ENCODE results near the gene TAOK3.
"Not testable (repeated sequence)": the region's sequence is repeated elsewhere in the genome, so short reads cannot be mapped to it uniquely, and the experiment has no call there.

The TAOK3 gene

GRCh38 chr12:118371321-118372282, 1.1 kb downstream of the TAOK3 start:
- DNase-seq: no peak

GRCh38 chr12:118370601-118371000, 2.1 kb downstream of the TAOK3 start:
- no peak for DNase-seq

- peak; percentile 37 for DNase-seq
Measured at GRCh38 chr12:118368821-118369220, 3.9 kb downstream of the TAOK3 start.

GRCh38 chr12:118361889-118362288, 10.8 kb downstream of the TAOK3 start:
- DNase-seq: peak; percentile 90

DNA sequence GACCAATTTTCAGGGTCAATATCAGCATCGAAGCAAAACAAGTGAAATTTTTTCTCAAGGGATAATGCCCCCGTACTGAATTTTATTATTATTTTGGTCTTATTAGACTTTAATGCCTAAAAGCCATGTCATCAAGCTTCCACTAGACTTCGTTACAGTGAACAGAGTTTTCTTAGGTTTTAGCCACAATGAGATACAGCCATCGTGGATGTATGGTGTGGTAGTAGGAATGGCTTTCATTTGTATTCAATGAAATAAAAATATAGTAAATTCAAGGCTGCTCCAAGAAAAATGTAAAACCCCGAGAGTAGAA, 11.7 kb downstream of the TAOK3 start:
- DNase-seq: no peak

GRCh38 chr12:118359541-118359915, 13.2 kb downstream of the TAOK3 start:
- peak; percentile 54 for DNase-seq

DNA sequence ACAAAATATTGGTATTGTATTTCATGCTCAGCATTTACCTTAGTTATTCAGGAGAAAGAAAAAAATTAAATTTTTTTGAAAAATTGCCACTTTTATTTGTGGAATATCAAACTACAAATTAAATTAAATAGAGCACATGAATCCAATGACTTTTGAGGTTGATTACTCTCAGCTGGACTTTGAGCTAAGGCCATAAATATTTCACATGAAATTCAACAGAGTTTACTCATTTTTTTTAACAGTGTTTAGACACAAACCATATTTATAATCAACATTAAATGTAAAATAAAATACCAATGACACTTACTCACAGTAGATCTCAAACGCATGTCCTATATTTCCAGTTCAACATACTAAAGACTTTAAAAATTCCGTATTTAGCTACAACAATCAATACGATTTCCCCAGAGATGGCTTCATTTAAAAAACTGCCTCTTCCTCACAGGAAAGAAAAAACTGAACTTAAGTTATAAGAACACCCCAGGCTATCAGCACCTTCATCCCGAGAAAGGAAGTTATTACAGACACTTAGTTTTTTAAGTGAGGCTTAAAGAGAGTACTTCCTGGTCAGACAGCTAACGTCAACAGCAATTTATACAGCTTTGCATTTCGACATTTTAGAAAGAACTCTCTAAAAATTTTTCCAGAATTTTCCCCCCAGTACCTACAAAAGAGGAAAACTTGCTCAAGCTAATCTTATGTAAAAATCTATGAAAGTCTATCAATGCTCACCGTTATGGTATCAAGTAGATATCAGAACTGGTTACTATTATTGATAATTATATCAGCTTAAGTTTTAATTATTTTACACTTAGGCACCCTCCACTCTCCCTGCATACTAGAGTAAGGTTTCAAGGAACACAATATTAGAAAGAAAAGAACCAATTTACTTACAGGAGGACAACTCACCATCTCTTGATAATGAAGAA, 13.8 kb downstream of the TAOK3 start:
- peak; percentile 86 for DNase-seq

- DNase-seq: no peak
Measured at GRCh38 chr12:118358008-118358359, 14.7 kb downstream of the TAOK3 start.

DNA sequence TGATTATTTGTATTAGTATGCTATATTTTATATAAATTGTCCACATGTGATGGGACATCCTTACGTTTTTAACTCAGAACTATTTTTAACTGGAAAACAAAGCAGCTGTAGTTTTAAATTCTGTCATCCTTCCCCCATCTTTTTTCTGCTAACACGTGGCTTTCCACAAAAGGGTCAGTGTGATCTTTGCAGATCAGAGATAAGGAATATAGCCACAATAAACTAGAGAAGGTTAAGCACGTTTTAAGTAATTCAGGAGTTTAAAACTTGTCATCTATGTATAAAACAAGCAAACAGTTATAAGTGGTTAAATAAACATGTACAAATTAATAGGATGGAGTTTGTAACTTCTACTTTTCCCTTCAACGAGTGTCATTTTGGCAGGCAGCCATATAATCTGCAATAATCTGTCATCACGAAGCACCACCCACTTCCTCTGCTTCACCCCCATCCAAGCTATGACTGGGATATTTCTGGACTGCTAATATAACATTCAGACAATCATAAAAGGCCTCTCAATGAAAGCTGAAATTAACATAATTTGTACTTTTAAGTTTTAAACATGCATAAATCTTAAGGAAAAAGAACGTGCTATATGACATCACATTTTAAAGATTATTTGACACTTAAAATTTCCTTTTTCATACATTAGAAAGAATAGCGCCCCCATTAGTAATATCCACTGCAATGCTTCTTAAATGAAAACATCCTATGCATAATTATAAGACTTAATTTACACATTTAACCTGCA, 15.3 kb downstream of the TAOK3 start:
- peak; percentile 93 for DNase-seq

- peak; percentile 90 for DNase-seq
Measured at GRCh38 chr12:118356809-118357256, 15.9 kb downstream of the TAOK3 start.

GRCh38 chr12:118355843-118356242, 16.9 kb downstream of the TAOK3 start:
- no peak for DNase-seq

DNA sequence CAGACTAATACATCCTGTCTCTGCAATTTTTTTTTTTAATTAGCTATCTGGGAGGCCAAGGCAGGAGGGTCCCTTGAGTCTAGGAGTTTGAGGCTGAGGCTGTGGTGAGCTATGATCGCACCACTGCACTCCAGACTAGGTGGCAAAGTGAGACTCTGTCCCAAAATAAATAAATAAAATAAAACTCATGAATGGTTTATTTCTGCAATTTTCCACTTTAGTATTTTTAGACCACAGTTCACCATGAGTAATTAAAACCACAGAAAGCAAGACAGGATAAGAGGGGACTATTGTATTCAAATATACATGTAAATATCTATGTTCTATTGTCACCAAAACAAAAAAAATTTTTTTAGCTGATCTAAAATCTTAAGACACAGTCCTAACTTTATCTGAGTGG, 17.8 kb downstream of the TAOK3 start:
- DNase-seq: no peak

GRCh38 chr12:118354503-118354902, 18.2 kb downstream of the TAOK3 start:
- not testable (repeated sequence) for DNase-seq

- DNase-seq: no peak
Measured at GRCh38 chr12:118353721-118354120, 19.0 kb downstream of the TAOK3 start.

- DNase-seq: no peak
Measured at GRCh38 chr12:118350908-118351559, 21.7 kb downstream of the TAOK3 start.

DNA sequence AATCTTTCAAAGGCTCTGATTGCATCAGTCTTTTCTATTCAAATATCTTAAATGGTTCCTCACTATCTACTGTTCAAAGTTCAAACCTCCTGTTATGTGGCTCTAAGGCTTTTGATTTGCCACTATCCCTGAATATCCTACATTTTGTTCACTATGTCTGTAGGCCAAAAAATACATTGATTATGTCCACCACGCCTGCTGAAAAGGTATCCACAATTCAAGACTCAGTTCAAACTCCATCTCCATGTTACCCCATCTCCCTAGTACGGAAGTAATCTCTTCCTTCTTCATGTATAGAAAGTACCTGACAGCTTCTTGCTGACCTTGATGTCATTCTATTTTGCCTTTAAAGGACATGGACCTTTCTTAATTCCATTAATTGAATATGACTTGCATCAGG, 24.8 kb downstream of the TAOK3 start:
- no peak for DNase-seq

DNA sequence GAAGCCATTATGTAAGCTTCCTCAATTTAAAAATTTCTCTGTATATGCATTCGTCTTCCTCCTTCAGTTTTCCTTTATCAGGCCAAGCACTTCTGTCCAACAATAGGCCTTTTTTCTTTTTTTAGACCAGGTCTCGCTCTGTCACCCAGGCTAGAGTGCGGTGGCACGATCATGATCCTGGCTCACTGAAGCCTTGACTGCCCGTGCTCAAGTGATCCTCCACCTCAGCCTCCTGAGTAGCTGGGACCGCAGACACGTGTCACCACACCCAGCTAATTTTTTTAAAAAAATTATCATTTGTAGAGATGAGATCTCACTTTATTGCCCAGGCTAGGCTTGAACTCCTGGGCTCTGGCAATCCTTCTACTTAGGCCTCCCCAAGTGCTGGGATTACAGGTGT, 25.8 kb downstream of the TAOK3 start:
- DNase-seq: no peak

DNA sequence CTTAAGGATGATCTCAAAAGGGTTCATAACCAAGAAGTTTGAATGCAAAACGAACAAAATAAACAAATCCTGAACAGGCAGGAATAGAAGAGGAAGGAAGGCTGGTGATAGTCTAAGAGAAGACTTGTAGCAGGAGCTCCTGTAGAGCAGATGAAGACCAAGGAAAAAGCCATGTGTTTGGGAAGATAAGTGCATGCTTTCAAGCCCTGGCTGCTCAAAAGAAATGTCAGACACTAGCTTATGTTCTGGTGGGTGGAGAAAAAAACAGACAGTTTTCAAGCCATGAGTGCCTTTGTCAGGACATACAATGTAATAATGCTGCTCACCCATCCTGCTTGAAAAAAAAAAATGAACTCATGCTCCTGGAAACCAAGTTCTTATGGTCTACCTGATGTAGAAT, 27.4 kb downstream of the TAOK3 start:
- DNase-seq: no peak

DNA sequence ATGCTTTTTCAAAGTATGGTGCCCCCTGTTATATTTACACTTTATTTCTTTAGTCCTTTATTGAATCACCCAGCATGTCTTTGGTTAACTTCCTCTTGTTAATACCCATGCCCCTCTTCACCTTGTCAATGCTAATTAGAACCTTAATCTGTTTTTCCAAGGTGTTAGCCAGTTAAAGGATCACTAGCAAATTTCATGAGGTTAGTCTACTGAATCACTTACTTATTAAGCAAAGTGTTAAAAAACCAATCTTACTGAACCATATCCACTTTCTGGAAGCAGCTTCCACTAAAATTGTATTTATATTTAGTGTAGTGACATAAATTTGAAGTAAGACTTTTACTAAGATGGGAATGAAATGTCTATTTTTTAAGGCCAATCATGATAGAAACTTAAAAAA, 27.9 kb downstream of the TAOK3 start:
- DNase-seq: no peak

DNA sequence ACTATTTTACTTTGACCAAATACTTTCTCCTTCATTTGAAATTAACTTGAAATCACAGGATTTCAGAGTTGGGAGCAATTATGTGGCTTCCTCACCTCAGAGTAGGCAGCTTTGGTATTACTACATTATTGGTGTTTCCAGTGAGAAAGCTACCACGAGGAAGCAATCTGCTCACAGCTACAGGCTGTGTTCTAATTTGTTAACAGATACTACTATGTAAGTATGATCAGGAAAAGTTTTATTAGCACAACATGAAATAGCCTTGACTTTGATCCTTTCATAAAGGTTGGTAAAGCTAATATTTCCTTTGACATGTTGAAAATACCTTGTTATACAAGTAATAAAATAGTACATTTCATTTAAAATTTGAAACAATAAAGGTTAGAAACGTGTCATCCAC, 30.6 kb downstream of the TAOK3 start:
- no peak for DNase-seq

- no peak for DNase-seq
Measured at GRCh38 chr12:118337194-118337838, 35.4 kb downstream of the TAOK3 start.

DNA sequence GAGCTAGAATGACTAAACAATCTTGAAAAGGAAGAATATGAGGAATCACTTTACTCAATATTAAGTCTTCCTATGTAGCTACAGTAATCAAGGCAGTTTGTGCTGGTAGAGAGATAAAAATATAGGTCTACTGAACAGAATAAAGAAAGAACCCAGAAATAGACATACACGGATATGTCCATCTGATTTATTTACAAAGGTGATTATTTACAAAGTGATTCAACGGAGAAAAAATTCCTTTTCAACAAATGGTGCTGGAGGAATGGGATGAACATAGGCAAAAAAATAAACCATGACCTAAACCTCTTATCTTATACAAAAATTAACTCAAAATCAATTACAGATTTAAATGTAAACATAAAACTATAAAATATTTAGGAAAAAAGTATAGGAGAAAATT, 36.6 kb downstream of the TAOK3 start:
- no peak for DNase-seq
